ENCODE measurements around the gene PREB.

Gene PREB

GRCh38 chr2:27094353-27094984, 40.0 kb downstream of the PREB start:
- no peak for DNase-seq

GRCh38 chr2:27093430-27094352, 40.7 kb downstream of the PREB start:
- DNase-seq = no peak

- DNase-seq = no peak
These were observed 41.6 kb downstream of the PREB start for GRCh38 chr2:27092696-27093429.

- no peak for DNase-seq
These were observed 42.4 kb downstream of the PREB start for GRCh38 chr2:27091746-27092695.

- no peak for DNase-seq
These were observed 45.1 kb downstream of the PREB start for GRCh38 chr2:27089111-27089954.

GRCh38 chr2:27088634-27089033, 45.8 kb downstream of the PREB start:
- DNase-seq = no peak

- no peak for DNase-seq
These were observed 46.5 kb downstream of the PREB start for GRCh38 chr2:27087823-27088410.

- DNase-seq = no peak
These were observed 47.5 kb downstream of the PREB start, which contains the start of gene KHK for GRCh38 chr2:27086724-27087593. Gene KHK (plus strand): TSS chr2:27086772. CDS start chr2:27087260, 488 bp downstream.

- peak; percentile 99 for DNase-seq
These were observed 48.2 kb downstream of the PREB start for GRCh38 chr2:27086090-27086723.

- DNase-seq = no peak
These were observed 48.8 kb downstream of the PREB start for GRCh38 chr2:27085673-27086089.

- no peak for DNase-seq
These were observed 49.3 kb downstream of the PREB start for GRCh38 chr2:27085062-27085672.

- no peak for DNase-seq
These were observed 50.0 kb downstream of the PREB start for GRCh38 chr2:27084297-27085061.

GRCh38 chr2:27083410-27084296, 50.8 kb downstream of the PREB start:
- no peak for DNase-seq

GRCh38 chr2:27082773-27083409, 51.5 kb downstream of the PREB start:
- DNase-seq = no peak

GRCh38 chr2:27081984-27082772, 52.3 kb downstream of the PREB start:
- DNase-seq = no peak

Data from activated T-cell treated with anti-CD3 and anti-CD28 coated beads, Interleukin-2, amount 50 U/mL, for 1 hour (primary cell).